Measurements from ENCODE around the gene FXYD5. TPM values are rescaled to one million over a fixed set of nuclear protein-coding genes. Genes with fewer than 3 reads are reported as not detected.

Gene FXYD5
- total and polyA plus RNA-seq, 10 of the 15 experiments (the other 5 are each of a cell fraction or from before 2014, with no cell fraction given) = 30.0 to 159 (median 93.9) TPM

GRCh38 chr19:35206379-35206778, 51.8 kb downstream of the FXYD5 start (continued):
- TF ChIP-seq IRF3 (IDR thresholded peaks at IDR 0.05) (no peak), MEF2B (IDR thresholded peaks at IDR 0.05; ENCODE audit: partially characterized antibody, poor library complexity, severe bottlenecking) (peak; percentile 27), LARP7 (IDR thresholded peaks at IDR 0.05) (no peak), ZNF622 (IDR thresholded peaks at IDR 0.05) (no peak), STAT3 (IDR thresholded peaks at IDR 0.05; ENCODE audit: low read depth, low read length) (no peak), BCL11A (IDR thresholded peaks at IDR 0.05; ENCODE audit: low read depth, low read length) (no peak), SUPT20H (IDR thresholded peaks at IDR 0.05; ENCODE audit: borderline replicate concordance, control insufficient read depth, low read depth, low read length) (no peak), YY1 (IDR thresholded peaks at IDR 0.05; ENCODE audit: low read depth, low read length) (no peak), NR2C1 (IDR thresholded peaks at IDR 0.05) (no peak), ZBTB4 (CRISPR knock-in tag; IDR thresholded peaks at IDR 0.05) (no peak), ZBTB33 (IDR thresholded peaks at IDR 0.05) (no peak), MYB (IDR thresholded peaks at IDR 0.05; ENCODE audit: borderline replicate concordance, low read depth, low read length) (no peak), TCF12 (IDR thresholded peaks at IDR 0.05; ENCODE audit: low read depth, low read length) (peak; percentile 56; the same call in 1 of the 2 replicates), NFYA (IDR thresholded peaks at IDR 0.05; ENCODE audit: borderline replicate concordance, low read depth, low read length) (no peak), CEBPB (IDR thresholded peaks at IDR 0.05; ENCODE audit: borderline replicate concordance in 1 of 2, low read depth in 2 of 2, low read length in 2 of 2) (no peak), NFXL1 (IDR thresholded peaks at IDR 0.05; ENCODE audit: borderline replicate concordance) (no peak), ZSCAN29 (IDR thresholded peaks at IDR 0.05) (no peak), RELA (IDR thresholded peaks at IDR 0.05; ENCODE audit: borderline replicate concordance, partially characterized antibody) (no peak), CEBPZ (IDR thresholded peaks at IDR 0.05; ENCODE audit: low read depth, low read length) (no peak)

All from GM12878 (cell line).